Kidney (tissue), 22 donors: ENCODE data around the gene TRIML1. TPM values are rescaled to one million over a fixed set of nuclear protein-coding genes. Genes with fewer than 3 reads are reported as not detected.

Experiments used
- DNase-seq, 5 donors: peaks; one replicate each; pipeline ENCODE4 v3.0.0-alpha.2; 2013 to 2020
- FAIRE-seq: peaks from 2 replicates; lab custom pipeline; 2012; peaks lifted over from hg19 to GRCh38; lab: Jason Lieb, UNC
- H3K27ac ChIP-seq, 2 donors: one replicate each; pipeline ENCODE4 v1.7.0; 2013; ENCODE audit warnings: low read depth in 2 of 2, low read length in 2 of 2, inconsistent platforms in 1 of 2
- H3K27me3 ChIP-seq: one replicate; pipeline ENCODE4 v1.7.1; 2013; ENCODE audit warnings: low read length, inconsistent platforms; ENCODE audit not compliant: control insufficient read depth, insufficient read depth
- H3K36me3 ChIP-seq, 3 donors: one replicate each; pipeline versions ENCODE4 v1.7.0 to v1.7.1; 2013; ENCODE audit warnings: low read length in 3 of 3, control low read depth in 1 of 3, inconsistent platforms in 1 of 3; ENCODE audit not compliant: insufficient read depth in 3 of 3, control insufficient read depth in 2 of 3
- H3K4me1 ChIP-seq, 3 donors: one replicate each; pipeline versions ENCODE4 v1.7.0 to v1.7.1; 2013; ENCODE audit warnings: low read length in 3 of 3, inconsistent platforms in 1 of 3, low read depth in 1 of 3; ENCODE audit not compliant: control insufficient read depth in 2 of 3, insufficient read depth in 2 of 3
- H3K4me3 ChIP-seq, 3 donors: one replicate each; pipeline versions ENCODE4 v1.7.0 to v1.8.1; 2013; ENCODE audit warnings: low read length in 3 of 3, control low read depth in 1 of 3, inconsistent platforms in 1 of 3
- H3K9ac ChIP-seq, 3 donors: one replicate each; pipeline versions ENCODE4 v1.7.0 to v1.7.1; 2013; ENCODE audit warnings: low read length in 3 of 3, control low read depth in 1 of 3, inconsistent platforms in 1 of 3
- H3K9me3 ChIP-seq, 3 donors: one replicate each; pipeline versions ENCODE4 v1.7.0 to v1.7.1; 2013; ENCODE audit warnings: low read length in 3 of 3, control low read depth in 1 of 3, inconsistent platforms in 1 of 3; ENCODE audit not compliant: control insufficient read depth in 2 of 3, insufficient read depth in 1 of 3
- CTCF ChIP-seq: IDR thresholded peaks from 3 replicates; pipeline ENCODE4 v1.5.1; 2012; ENCODE audit warnings: mild to moderate bottlenecking, moderate library complexity, borderline replicate concordance; ENCODE audit not compliant: insufficient read depth; ENCODE audit errors: extremely low read depth
- intact Hi-C: fragments of 100-400 bp; cut with DNase I; formaldehyde crosslinking; loops from one replicate; pipeline ENCODE4 v1.11.1; 2022
- long read RNA-seq, 10 donors: library from polyadenylated mRNA in 1 of 10; unstranded in 1 of 10; transcript quantifications; one replicate each; pipeline ENCODE4 v2.0.0 and lab custom pipeline, GENCODE V29; 2021 to 2026
- polyA plus RNA-seq: library from polyadenylated mRNA; stranded (reverse); fragments of 350-450 nt; fragmentation: Illumina TruSeq; extraction: RNeasy Lipid Tissue Mini Kit (QIAGEN cat#74804); gene quantifications from one replicate; pipeline ENCODE4 v1.2.3, GENCODE V29; 2014; ENCODE audit warnings: low read depth, low replicate concordance; ENCODE audit not compliant: insufficient read depth
- total RNA-seq: library from RNA; stranded (reverse); fragmentation: NEBNext Ultra II Directional; extraction: Animal tissue kit (Norgen Biotek cat#: 25700); gene quantifications from one replicate; pipeline ENCODE4 v1.2.1, GENCODE V29; 2021
- donor health status: control.
- donor health status: control.
- donor health status: control.
- donor health status: control.
- donor health status: control.
- donor health status: DM: yes; HTN: yes; CAD: no.
- donor health status: Normal renal cell carcinoma (clear cell type).

Gene TRIML1
- not detected for total RNA-seq
- not detected for polyA plus RNA-seq
- long read RNA-seq, donor 1, result 0 reads
- long read RNA-seq, donor 2, result 0 reads
- long read RNA-seq, donor 3, result 0 reads
- long read RNA-seq, donor 4, result 0 reads
- long read RNA-seq, donor 5, result 0 reads
- long read RNA-seq, donor 6, result 0 reads
- long read RNA-seq, donor 7, result 0 reads
- long read RNA-seq, donor 8, result 0 reads
- long read RNA-seq, donor 9, result 0 reads
- long read RNA-seq, donor 10, result 0 reads

DNA sequence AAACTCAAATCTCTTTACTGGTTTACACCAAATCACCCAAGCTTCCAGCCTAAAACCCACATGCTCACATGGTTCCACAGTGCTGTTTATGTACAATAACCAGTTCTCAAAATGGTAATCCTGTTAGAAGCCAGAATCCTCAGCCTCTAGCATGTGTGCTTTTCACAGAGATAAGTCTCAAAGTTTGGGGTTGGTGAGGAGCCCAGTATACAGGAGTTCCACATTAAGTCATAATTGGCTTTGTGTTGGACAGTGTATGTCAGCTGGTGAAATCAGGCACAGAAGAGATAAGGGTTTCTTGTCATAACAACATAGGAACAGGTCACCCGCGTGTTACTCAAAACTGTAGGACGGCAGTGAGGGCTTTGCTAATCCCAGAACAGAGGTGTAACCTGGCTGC lies at the start of gene TRIML1:
TSS of gene TRIML1 (plus strand) at position 301 of the 400 bp plus-strand sequence. CDS start 118 bp downstream, outside the sequence.
- H3K27me3 ChIP-seq, result no peaks in the 10 kb centered on the region
- no peaks in the 10 kb centered on the region for H3K4me1 ChIP-seq
- TF ChIP-seq CTCF, result no peak
- no peak within 1 kb of the TSS for H3K27ac ChIP-seq
- H3K4me3 ChIP-seq, result no peak within 1 kb of the TSS
- intact Hi-C loops, result no loop called here
- DNase-seq (no peak), FAIRE-seq (no peak)
- H3K9ac ChIP-seq, result no peak within 1 kb of the TSS
- H3K9me3 ChIP-seq, result no peaks in the 10 kb centered on the region
- no peaks in the 10 kb centered on the region for H3K36me3 ChIP-seq

- intact Hi-C loops, result no loop called here
- H3K27me3 ChIP-seq, result no peaks in the 10 kb centered on the region
- H3K4me1 ChIP-seq, result no peaks in the 10 kb centered on the region
- H3K9ac ChIP-seq, result no peak overlapping the region
- H3K9me3 ChIP-seq, result no peaks in the 10 kb centered on the region
- TF ChIP-seq CTCF, result no peak
- H3K36me3 ChIP-seq, result no peaks in the 10 kb centered on the region
- H3K4me3 ChIP-seq, result no peak overlapping the region
- FAIRE-seq (no peak), DNase-seq (no peak)
- no peak overlapping the region for H3K27ac ChIP-seq
Measured at GRCh38 chr4:188092824-188093223, 46.4 kb upstream of the TRIML1 start.

DNA sequence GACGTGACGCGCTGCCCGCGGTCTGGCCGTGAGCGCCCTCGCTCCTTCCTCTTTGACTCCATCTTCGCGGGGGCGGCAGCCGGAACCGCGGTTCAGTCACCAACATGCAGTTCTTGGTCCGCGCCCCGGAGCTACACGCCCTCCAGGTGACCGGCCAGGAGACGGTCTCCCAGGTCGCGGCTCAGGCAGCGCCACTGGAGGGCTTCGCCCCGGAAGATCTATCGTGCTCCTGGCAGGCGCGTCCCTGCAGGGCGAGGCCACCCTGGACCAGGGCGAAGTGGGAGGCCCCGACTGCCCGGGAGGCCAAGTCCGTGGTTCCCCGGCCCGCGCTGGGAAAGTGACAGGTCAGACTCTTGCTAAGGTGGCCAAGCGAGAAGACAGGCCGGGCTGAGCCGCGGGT lies 32.8 kb upstream of the TRIML1 start:
- peaks cover 0 to 2% (median 0%) of the 10 kb centered on the region in 3 donors for H3K9me3 ChIP-seq
- DNase-seq, result peak in 1 of 5 donors; percentile 73
- no peak for TF ChIP-seq CTCF
- no peaks in the 10 kb centered on the region for H3K27me3 ChIP-seq
- no peaks in the 10 kb centered on the region for H3K4me1 ChIP-seq
- FAIRE-seq, result no peak
- no peak overlapping the region for H3K4me3 ChIP-seq
- H3K27ac ChIP-seq, result no peak overlapping the region
- no peaks in the 10 kb centered on the region for H3K36me3 ChIP-seq
- no peak overlapping the region for H3K9ac ChIP-seq
- intact Hi-C loops, result no loop called here
